Myocyte (in vitro differentiated cells): ENCODE data around the gene KCTD3. TPM values are rescaled to one million over a fixed set of nuclear protein-coding genes. Genes with fewer than 3 reads are reported as not detected.

ENCODE experiments used
- DNase-seq: peaks from one replicate; pipeline ENCODE4 v3.0.0-alpha.2; 2012; ENCODE audit warnings: low read depth
- polyA plus RNA-seq: library from polyadenylated mRNA; unstranded; fragments of >200 nt; gene quantifications from one replicate; pipeline ENCODE4 v1.2.1, GENCODE V29; 2012; ENCODE audit warnings: missing spikeins
- total RNA-seq: library from RNA; depleted of rRNA; stranded (reverse); fragments of >200 nt; gene quantifications from 2 replicates; pipeline ENCODE4 v1.2.3, GENCODE V29; 2014

The KCTD3 gene
- total RNA-seq: 32.1 and 35.2 TPM in 2 replicates
- polyA plus RNA-seq: 18.1 TPM

DNA sequence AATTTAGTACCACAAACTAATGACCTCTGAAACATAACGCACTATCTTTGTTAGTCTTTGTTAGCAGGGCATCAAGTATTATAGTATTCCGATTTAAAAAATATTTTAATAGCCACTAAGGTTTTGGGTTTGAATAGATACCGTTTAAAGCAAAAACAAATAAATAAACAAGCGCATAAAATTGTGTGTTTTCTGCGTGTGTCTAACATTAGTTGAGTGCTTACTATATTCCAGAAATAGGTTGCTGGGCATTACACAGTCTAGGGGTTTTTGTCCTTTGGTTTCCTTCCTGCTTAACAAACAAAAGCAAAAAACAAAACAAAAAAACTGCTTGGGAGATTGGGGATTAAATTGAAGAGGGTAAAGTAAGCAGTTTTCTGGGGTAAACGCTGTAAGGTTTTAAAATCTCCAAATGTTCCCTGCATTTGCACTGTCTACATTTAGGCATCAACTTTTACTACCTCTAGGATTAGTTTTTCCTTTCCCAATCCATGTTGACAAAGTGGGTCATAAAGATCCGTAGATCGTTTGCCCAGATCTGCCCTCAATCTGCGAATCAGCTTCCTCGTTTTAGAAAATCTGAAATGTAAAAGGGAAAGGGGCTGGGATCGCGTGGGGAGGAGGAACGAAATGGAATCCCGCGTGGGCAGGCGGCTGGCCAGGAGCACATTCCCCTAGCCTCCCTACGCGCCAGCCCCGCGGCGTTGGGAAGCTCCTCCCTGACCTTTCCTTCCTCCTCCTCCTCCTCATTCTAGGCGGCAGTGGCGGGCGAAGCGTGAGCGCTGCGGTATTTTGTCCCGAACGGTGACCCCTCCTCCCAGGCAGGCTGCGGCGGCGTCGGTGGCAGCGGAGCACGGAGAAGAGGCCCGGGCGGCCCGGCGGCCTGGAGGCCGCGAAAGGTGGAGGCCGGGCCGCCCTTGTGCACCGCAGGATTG, at the start of gene KCTD3:
TSS of gene KCTD3 (plus strand) at position 749 of the 935 bp plus-strand sequence. CDS start 382 bp downstream, outside the sequence.
- DNase-seq: peak; percentile 86

DNA sequence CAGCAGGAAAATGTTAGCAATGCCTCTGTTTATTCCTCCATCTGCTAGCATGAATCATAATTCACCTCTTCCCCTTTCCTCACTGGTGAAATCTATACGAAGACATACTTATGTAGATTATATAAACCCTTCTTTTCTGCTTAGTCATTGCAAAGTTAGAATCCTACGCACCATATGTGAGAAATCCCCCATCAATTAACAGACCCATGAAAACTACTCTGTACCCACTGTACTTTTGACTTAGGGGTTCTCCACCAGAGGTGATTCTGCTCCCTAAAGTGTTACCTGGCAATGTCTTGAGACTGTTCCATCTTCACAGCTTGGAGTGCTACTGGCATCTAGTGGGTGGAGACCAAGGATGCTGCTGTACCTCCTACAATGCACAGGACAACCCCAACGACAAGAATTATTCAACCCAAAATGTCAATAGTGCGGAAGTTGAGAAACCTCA, 49.6 kb upstream of the KCTD3 start:
- peak; percentile 47 for DNase-seq

DNA sequence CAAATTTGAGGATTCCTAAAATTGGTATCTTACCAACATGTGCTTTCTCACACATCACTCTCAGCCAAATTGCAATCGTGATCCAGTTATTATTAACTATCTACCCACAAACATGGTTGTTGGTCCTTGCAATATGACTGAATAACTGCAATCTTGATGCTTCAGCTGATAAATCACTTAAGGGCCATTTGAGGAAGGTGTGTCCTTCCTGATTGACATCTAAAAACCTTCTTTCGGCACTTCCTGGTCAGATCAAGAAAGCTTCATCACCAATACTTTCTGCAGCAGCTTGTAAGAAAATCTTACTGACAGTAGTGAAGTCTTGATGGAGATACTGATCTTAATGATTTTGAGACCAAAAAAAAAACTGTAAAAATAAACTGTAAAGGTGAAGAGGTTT, 48.5 kb upstream of the KCTD3 start:
- no peak for DNase-seq

DNA sequence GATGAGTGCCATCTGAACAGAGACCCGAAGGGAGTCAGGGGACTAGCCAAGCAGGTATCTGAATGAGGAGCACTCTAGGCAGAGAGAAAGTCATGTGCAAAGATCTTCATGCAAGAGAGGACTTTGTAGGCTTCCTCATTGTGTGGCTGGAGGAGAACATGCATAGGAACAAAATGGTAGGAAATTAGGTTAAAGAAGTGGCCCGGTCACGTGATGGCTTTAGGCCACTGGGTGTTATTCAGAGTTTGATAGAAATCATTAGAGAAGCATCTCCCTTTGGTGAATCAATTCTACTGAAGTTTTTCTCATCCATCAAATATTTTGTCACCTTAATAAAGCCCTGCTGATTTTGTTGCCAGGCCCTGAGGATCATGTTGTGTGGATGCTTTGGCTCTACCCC, 45.8 kb upstream of the KCTD3 start:
- DNase-seq: no peak

DNA sequence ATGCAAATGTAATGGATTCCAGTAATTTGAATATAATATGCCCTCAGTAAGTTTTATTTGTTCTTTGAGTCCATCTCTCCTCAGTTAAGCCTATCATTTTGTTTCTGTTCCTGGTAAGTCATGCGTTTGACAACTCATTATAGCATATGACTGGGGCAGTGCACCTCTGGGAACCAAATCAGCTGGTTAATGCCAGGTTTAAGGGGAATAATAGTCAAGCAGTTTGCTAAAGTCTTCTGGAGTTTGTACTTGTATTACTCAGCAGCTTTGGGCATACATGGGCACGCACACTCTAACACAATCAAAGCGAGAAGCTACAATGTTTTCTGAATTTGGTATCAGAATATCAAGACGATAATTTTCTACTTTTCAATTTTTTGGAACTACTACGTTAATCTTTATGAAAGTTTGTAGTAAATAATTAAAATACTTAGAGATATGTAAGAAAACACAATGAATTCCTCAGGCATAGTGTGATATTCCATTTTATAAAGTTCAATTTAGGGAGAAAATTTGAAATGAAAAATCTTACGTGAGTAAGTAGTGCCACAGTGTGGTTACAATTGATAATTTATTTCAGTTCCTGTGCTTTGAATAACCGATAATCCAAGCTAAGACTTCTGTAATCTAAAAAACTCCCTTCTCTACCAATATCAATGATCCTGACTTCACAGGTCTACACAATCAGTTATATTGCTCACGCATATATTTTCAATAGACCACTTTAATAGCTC, 43.8 kb upstream of the KCTD3 start:
- peak; percentile 45 for DNase-seq

DNA sequence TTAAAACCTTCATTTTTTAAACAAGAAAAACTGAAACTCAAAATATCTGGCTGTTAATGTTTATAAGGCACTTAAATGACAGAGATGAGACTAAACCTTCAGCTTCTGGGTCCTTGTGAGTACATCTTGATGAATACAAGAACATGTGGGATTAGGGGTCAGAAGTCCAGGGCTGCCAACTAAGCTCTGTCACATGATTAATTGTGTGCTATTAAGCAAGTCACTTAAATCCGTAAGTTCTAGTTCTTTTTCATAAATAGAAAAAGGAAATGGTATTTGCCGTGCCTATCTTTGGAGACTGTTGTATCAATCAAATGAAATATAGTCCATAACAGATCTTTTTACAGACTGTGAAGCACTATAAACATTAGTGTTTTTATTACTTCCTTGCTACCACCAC, 43.2 kb upstream of the KCTD3 start:
- DNase-seq: no peak

DNA sequence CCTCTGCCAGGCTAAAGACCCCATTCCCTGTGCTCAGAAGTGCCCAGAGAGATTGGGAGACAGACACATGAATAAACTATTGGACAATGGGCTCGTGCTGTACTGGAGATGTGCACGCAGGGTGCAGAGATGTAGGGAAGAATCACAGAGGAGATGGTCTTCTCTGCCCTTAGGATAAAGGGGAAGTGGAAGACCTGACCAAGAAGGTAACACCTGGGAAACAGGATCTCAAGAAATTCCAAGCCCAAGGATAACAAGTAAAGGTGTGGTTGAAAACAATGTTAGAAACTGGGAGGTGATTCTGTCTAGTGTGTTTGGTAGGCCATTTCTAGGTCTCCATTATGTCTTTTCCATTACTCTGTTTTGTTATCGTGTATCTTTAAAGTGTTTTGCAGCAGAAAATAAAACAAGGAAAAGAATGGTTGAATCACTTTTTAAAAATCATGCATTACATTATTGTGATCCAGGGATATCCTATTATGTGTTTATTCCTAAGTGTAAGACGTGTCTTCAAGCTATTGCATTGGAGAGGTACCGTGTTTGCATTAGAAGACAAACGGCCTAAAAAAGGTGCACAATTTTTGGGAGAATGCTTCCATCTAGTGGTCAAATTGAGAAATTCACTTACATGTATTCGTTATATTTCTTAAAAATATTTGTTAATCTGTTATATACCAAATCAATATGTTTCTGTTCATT, 40.8 kb upstream of the KCTD3 start:
- DNase-seq: peak; percentile 55

DNA sequence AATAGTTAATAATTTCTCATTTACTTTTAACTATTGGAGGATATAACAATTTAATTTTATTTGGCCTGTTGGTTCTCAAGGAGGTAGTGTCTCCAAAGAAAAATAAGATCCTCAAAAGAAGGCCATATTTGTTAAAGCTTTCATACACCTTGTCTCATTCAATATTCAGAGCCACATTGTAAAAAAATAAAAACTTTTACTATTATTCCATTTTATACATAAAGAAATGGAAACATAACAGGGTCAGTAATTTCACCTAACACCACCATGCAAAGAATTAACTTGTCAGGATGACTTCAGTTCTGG, 40.3 kb upstream of the KCTD3 start:
- no peak for DNase-seq

DNA sequence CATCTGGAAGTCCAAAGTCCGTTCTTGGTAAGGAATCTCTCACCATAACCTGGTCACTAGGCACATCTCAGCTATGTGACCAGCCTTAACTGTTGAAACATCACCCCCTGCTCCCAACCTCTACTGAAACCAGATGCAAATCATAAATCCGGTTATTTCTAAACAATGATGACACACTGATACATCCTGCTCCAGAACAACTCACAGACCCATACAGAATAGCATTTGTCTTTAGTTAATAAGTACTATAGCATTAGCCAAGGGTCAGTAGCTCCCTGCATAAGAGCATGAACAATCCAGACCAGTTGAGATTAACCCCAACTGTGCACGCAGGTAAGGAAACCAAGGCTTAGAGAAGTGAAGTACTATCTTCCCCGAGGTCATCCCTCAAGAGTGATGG, 38.0 kb upstream of the KCTD3 start:
- no peak for DNase-seq

DNA sequence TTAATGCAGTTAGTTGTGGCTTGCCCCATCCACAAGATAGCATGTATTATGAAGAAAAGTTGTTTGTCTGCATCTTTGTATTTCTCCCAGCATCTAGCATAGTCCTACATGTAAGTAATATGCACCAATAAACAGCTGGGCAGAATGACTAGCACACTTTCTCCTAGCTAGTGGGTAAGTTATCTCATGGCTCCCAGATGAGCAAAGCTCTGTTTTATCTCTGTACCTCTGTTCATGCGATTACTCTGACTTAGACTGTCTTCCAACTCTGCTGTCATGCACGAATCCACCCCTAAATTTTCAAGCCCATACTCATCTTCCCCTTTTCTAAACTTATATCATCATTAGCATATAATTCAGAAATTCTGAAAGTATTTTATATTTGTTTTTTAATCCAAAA, 37.5 kb upstream of the KCTD3 start:
- no peak for DNase-seq

DNA sequence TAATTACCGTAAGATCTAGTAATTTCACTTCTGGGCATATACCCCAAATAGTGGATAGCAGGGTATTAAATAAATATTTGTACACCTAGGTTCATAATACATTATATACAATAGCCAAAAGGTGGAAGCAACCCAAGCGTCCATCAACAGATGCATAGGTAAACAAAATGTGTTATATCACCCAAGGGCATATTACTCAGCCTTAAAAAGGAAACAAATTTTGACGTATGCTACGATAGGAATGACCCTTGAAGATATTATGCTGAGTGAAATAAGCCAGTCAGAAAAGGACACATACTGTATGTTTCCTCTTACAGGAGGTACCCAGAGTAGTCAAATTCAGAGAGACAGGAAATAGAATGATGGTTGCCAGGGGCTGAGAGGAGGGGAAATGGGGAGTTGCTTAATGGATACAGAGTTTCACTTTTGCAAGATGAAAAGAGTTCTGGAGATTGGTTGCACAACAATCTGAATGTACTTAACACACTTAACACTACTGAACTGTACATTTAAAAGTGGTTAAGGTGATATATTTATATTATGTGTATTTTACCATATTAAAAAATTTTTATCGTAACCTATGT, 36.6 kb upstream of the KCTD3 start:
- DNase-seq: no peak

DNA sequence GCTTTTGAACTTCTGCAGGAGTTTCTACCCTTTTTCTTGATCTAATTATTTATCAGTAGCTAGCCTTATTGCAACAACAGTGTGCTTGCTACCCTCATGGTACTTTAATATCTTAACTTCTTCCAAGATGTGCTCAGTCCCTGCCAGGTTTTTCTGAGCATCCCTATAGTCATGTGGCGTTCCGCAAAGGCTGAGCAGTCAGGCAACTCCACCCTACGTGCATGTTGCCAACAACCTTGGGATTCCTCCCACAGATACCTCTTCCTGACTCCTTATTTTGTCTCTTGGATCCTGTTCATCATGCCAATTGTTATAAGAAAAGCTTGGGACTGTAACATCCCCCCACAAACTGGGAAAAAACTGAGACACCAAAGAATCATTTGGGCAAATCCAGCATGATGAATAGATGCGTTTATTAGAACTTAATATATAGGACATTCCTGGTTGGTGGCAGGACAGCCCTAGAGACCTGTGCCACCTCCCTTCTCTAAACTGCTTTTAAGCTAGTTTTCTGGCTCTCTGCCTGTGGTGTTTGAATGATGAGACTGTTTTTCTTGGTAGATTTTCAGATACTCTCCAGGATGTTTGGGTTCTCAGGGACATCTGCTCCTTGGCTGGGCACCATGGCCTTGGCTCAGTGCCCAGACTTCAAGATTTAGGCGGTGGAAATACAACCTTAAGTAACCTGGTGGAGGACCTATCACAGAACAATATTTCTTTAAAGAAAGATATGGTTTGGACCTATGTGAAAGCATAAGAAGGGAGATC, 27.1 kb upstream of the KCTD3 start:
- peak; percentile 72 for DNase-seq

DNA sequence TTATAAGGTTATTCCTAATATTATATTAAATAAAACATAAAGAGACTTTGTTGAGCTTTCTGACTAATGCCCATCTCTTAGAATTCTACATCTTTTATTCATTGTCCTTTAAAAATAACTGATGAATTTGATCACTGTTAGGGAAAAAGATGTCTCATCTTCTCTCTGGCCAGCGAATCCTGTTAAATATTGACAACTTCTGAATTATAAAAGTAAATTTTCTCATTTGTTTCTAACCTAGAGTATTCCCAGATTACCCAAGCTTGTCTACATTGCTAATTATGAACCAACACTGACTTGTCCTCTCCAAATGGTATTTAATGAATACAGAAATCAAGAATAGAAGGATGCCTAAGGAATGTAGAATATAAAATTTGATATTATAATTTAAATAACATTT, 24.8 kb upstream of the KCTD3 start:
- DNase-seq: no peak

DNA sequence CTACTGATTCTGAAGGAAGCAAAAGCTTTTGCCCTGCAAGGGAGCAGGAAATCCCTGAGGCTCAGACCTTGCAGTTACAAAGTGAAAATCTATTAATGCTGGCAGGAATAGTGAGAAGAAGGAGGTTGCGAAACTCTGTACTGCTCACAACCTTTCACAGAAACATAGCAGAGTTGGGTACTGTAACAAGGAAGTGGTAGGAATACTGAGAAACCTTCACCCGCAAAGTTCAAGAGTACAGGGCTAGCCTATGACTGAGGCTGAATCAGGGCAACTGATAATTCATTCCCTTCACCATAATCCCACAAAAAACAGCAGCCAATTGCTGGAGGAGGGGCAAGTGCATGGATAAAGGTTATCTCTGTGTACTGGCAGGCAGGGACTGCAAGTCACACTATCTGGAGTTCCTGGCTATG, 23.9 kb upstream of the KCTD3 start:
- no peak for DNase-seq

DNA sequence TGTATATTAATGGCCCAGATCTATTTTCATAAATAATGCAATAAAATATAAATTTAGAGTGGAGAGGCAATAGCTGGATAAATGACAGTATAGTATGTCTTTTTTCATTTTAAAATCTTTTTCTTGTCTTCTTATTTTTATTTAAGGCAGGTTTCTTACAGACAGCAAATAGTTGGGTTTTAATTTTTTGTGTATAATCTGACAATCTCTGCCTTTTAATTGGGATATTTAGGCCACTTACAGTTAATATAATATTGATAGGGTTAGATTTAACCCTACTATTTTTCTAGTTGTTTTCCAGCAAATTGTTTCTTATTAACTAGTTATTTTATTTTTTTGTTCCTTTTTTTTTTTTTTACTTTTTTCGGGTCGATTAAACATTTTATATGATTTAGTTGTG, 23.3 kb upstream of the KCTD3 start:
- DNase-seq: no peak

DNA sequence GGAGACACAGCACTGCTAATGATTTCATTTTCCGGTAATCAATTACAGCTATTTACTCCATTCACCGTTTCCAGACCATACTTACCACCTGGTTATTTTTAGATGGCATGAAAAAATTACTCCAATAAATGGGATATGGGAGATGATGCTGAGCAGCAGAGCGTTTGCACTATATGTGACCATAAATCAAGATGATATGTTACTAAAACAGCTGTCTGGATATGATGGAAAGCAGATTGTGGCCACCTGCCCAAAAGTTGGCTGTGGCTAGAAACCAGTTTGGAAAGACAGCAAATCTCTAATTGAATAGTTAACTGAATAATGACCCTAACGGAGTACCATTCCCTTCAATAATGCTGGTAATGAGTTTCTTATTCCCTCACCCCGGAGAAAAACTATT, 22.5 kb upstream of the KCTD3 start:
- no peak for DNase-seq

DNA sequence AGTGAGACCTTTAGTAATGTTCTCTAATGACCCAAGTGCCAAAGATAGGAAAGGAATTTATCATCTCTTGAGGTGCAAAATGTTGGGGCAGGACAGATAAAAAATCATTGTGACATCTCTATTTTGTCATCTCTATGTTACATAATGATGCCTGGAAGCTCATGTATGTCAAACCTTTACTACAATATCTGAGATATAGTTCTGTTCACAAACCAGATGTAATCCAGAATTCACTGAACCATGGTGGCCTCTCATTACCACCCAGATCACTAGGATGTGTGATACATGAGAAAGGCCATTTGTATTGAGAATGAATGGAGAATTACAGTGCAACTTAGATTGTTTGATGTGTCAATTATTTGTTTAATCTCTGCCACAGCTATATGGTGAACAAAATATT, 22.0 kb upstream of the KCTD3 start:
- no peak for DNase-seq

DNA sequence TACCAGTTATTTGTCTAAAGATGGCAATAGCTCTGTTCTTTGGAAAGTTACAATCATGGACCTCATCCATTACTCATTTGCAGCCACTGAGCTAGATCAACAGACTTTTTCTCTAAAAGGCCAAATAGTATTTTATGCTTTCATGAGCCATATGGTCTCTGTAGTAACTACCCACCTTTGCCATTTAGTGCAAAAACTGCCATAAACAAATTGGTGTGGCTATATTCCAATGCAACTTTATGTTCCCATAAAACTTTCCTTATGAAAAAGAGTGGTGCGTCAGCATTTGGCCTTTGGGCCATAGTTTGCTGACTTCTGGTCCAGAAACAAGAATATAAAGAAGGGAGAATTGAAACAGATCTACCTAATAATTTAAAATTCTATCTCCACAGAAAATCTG, 20.1 kb upstream of the KCTD3 start:
- no peak for DNase-seq

DNA sequence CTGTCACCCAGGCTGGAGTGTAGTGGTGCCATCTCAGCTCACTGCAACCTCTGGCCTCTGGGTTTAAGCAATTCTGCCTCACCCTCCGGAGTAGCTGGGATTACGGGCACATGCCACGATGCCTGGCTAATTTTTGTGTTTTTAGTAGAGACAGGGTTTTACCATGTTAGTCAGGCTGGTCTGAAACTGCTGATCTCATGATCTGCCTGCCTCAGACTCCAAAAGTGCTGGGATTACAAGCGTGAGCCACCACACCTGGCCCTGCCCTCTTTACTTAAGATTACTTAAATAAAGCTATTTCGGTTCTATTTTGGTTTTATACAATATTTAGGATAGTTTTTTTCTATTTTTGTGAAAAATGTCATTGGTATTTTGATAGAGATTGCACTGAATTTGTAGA, 15.3 kb upstream of the KCTD3 start:
- DNase-seq: no peak

DNA sequence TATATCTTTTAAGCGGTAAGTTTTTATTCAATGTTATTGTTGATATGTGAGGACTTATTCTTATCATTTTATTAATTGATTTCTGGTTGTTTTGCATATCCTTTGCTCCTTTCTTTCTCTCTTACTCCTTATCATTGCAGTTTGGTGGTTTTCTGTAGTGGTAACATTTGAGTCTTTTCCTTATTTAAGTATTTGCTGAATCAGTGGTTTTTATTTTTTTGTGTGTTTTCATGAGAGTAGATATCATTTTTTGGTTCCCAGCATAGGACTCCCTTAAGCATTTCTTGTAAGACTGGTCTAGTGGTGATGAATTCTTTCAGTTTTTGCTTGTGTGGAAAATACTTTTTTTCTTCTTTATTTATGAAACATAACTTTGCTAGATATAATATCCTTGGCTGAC, 12.2 kb upstream of the KCTD3 start:
- DNase-seq: no peak

DNA sequence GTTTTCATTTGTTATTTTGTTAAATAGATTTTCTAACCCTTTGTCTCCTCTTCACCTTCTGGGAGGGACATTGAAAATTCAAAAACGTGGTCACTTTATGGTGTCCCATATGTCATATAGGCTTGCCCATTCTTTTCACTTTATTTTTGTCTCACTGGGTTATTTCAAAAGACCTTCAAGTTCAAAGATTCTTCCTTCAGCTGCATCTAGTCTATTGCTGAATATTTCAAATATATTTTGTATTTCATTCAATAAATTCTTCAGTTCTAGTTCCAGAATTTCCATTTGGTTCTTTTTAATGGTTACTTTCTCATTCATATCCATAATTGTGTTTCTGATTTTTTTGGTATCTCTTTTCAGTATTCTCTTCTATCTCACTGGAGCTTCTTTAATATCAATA, 11.6 kb upstream of the KCTD3 start:
- DNase-seq: no peak
